ENCODE data around the gene TMEM120A.

DNA sequence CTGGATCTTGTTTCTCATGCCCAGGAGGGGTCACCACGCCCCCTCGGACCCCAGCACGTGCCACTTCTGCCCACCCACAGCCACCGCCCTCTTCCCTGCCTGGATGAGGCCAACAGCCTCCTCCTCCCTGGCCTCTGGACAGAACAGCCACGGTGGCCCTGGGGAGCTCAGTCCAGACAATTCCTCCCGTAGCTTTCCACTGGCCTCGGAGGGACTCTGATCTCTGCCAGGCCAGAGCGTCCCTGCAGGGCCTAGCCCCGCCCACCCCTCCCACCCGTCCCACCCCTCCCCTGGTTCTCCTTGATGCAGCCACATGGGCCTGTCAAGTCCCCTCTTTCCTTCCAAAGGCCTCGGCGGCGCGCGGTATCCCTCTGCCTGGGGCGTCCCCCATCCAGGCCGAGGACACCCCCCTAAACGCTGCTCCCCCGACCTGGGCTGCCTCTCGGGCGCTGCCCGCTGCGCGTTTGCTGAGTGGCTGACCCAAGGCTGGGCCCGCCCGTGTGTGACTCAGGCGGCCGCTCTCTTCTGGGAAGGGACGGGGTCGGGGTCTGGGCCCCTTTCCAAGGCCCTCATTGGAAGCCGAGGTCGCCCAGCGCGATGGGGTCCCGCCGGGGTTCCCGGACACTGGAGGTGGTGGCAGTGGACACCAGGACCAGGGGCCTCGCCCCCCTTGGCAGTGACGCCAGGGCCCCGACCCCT, 557 bp downstream of the TMEM120A start:
- TF ChIP-seq, protein P1, sequence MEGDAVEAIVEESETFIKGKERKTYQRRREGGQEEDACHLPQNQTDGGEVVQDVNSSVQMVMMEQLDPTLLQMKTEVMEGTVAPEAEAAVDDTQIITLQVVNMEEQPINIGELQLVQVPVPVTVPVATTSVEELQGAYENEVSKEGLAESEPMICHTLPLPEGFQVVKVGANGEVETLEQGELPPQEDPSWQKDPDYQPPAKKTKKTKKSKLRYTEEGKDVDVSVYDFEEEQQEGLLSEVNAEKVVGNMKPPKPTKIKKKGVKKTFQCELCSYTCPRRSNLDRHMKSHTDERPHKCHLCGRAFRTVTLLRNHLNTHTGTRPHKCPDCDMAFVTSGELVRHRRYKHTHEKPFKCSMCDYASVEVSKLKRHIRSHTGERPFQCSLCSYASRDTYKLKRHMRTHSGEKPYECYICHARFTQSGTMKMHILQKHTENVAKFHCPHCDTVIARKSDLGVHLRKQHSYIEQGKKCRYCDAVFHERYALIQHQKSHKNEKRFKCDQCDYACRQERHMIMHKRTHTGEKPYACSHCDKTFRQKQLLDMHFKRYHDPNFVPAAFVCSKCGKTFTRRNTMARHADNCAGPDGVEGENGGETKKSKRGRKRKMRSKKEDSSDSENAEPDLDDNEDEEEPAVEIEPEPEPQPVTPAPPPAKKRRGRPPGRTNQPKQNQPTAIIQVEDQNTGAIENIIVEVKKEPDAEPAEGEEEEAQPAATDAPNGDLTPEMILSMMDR (IDR thresholded peaks at IDR 0.05) = no peak
- no peak for TF ChIP-seq POLR2A (IDR thresholded peaks at IDR 0.05)

All from body of pancreas (tissue), 4 donors.